ENCODE results near the gene CATSPERE. TPM values are rescaled to one million over a fixed set of nuclear protein-coding genes. Genes with fewer than 3 reads are reported as not detected.

CATSPERE gene
- total and polyA plus RNA-seq, 10 of the 15 experiments (the other 5 are each of a cell fraction or from before 2014, with no cell fraction given): 0.04 to 0.24 (median 0.17) TPM; not detected in 3

GRCh38 chr1:244557565-244557964 lies 96.5 kb downstream of the CATSPERE start:
- WGBS (ENCODE audit: insufficient coverage, insufficient replicate concordance, low lambda C conversion rate, missing lambda C conversion rate): 0% methylated on average over 1 of the region's 1 CpG
- Histone ChIP-seq H3K27me3 (replicated peaks in 1 of 2; ENCODE audit: control insufficient read depth in 2 of 2, insufficient read depth in 2 of 2, low read length in 1 of 2) (no peaks in the 10 kb centered on the region), H3K4me1 (ENCODE audit: control insufficient read depth, insufficient read depth, low read length) (no peaks in the 10 kb centered on the region), H2AFZ (ENCODE audit: control insufficient read depth, low read depth, low read length) (no peak overlapping the region), H3K36me3 (ENCODE audit: control insufficient read depth in 2 of 2, insufficient read depth in 2 of 2, low read length in 1 of 2) (no peaks in the 10 kb centered on the region), H3K4me3 (no peak overlapping the region), H3K9ac (ENCODE audit: control insufficient read depth, insufficient read depth, low read length) (no peak overlapping the region), H3K79me2 (ENCODE audit: control insufficient read depth, insufficient read depth, low read length) (no peaks in the 10 kb centered on the region), H4K20me1 (ENCODE audit: control insufficient read depth, insufficient read depth) (no peaks in the 10 kb centered on the region), H3K4me2 (ENCODE audit: control insufficient read depth, insufficient read depth) (no peak overlapping the region), H3K27ac (ENCODE audit: control insufficient read depth, insufficient read depth) (no peak overlapping the region), H3K9me3 (replicated peaks; ENCODE audit: control insufficient read depth, insufficient read depth, low read length) (no peaks in the 10 kb centered on the region; the same call in 2 of the 3 replicates)
- ATAC-seq (no peak), FAIRE-seq (no peak), DNase-seq (ENCODE audit: low read depth, low spot score) (no peak)
- TF ChIP-seq CTCF (IDR thresholded peaks at IDR 0.05 in 2 of 3, conservative IDR thresholded peaks at IDR 0.05 in 1 of 3; ENCODE audit: control insufficient read depth in 2 of 3, extremely low read depth in 1 of 3, insufficient read depth in 1 of 3, low read depth in 3 of 3, low read length in 3 of 3) (no peak), IRF5 (IDR thresholded peaks at IDR 0.05; ENCODE audit: borderline replicate concordance) (no peak), ZNF622 (IDR thresholded peaks at IDR 0.05) (no peak), RELA (IDR thresholded peaks at IDR 0.05; ENCODE audit: borderline replicate concordance, partially characterized antibody) (no peak), PAX8 (IDR thresholded peaks at IDR 0.05) (no peak)
- no TSS peak for BruUV-seq (replicated peaks)
- ChIA-PET RAD21 (ENCODE audit: unreplicated experiment) (no interaction called here), CTCF (no interaction called here), SMC1A (ENCODE audit: uncharacterized antibody, unreplicated experiment) (no interaction called here), POLR2A (no interaction called here)
- in situ Hi-C loops (cut with MboI) (no loop called here), intact Hi-C loops (cut with micrococcal nuclease; ENCODE audit: unreplicated experiment) (no loop called here)

Measured in GM12878 (cell line).